Colonic mucosa (tissue), 4 donors: ENCODE data around the gene CLEC2B. TPM values are rescaled to one million over a fixed set of nuclear protein-coding genes. Genes with fewer than 3 reads are reported as not detected.

ENCODE experiments used
- DNase-seq: peaks from one replicate; pipeline ENCODE4 v3.0.0-alpha.2; 2020
- H3K27ac ChIP-seq: fragments of 200-600 bp; one replicate; pipeline ENCODE4 v1.8.0; 2021
- H3K27me3 ChIP-seq: fragments of 200-600 bp; one replicate; pipeline ENCODE4 v1.8.0; 2021
- H3K36me3 ChIP-seq: fragments of 200-600 bp; one replicate; pipeline ENCODE4 v1.8.0; 2021
- H3K4me1 ChIP-seq: fragments of 200-600 bp; one replicate; pipeline ENCODE4 v1.8.0; 2021; ENCODE audit warnings: mild to moderate bottlenecking
- H3K4me3 ChIP-seq: fragments of 200-600 bp; one replicate; pipeline ENCODE4 v1.8.0; 2021
- H3K9ac ChIP-seq, 2 donors: one replicate each; pipeline ENCODE4 v1.7.0; 2013; ENCODE audit warnings: control low read depth in 2 of 2, low read depth in 2 of 2, low read length in 2 of 2
- H3K9me3 ChIP-seq: fragments of 200-600 bp; one replicate; pipeline ENCODE4 v1.8.0; 2021
- intact Hi-C: fragments of 100-400 bp; cut with DNase I; formaldehyde crosslinking; loops from one replicate; pipeline ENCODE4 v1.14.1; 2022
- total RNA-seq, 2 donors: library from RNA; stranded (reverse); fragmentation: NEBNext Ultra II Directional in 1 of 2; extraction: Animal tissue kit (Norgen Biotek cat#: 25700) in 1 of 2; gene quantifications; one replicate each; pipeline ENCODE4 v1.2.1, GENCODE V29; 2021
- TF ChIP-seq, protein P1 (sequence below): fragments of 200-600 bp; IDR thresholded peaks from one replicate; pipeline ENCODE4 v1.8.0; 2022; ENCODE audit warnings: antibody characterized with exemption, mild to moderate bottlenecking
- donor health status: healthy.
- donor health status: DM: no; HTN: no; CAD: no.
- donor health status: DM: no; HTN: no; CAD: no.

The CLEC2B gene
- total RNA-seq, 2 donors from 2014 or later, result 1.7 to 6.7 TPM

DNA sequence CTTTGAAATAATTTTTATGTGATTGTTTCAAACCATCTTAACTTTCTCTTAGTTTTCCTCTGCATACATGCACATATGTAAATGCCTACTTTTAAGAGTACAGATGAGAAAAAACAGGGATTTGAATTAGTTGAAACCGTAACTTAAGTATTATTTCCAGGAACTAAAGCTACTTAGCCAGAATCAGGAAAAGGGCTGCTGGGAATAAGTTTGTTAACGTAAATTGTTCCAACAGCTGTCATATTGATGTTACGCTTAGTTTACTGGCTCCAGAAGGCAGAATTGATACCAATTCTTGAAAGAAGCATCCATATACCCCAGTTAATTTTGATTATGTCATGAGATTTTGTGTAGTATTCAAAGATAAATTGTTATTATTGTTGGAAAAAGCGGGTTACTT lies 59.8 kb downstream of the CLEC2B start:
- H3K27me3 ChIP-seq, result no peaks in the 10 kb centered on the region
- H3K27ac ChIP-seq, result no peak overlapping the region
- no peak overlapping the region for H3K4me3 ChIP-seq
- TF ChIP-seq, protein P1, sequence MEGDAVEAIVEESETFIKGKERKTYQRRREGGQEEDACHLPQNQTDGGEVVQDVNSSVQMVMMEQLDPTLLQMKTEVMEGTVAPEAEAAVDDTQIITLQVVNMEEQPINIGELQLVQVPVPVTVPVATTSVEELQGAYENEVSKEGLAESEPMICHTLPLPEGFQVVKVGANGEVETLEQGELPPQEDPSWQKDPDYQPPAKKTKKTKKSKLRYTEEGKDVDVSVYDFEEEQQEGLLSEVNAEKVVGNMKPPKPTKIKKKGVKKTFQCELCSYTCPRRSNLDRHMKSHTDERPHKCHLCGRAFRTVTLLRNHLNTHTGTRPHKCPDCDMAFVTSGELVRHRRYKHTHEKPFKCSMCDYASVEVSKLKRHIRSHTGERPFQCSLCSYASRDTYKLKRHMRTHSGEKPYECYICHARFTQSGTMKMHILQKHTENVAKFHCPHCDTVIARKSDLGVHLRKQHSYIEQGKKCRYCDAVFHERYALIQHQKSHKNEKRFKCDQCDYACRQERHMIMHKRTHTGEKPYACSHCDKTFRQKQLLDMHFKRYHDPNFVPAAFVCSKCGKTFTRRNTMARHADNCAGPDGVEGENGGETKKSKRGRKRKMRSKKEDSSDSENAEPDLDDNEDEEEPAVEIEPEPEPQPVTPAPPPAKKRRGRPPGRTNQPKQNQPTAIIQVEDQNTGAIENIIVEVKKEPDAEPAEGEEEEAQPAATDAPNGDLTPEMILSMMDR, result no peak
- no peak for DNase-seq
- no peaks in the 10 kb centered on the region for H3K36me3 ChIP-seq
- intact Hi-C loops, result no loop called here
- no peaks in the 10 kb centered on the region for H3K4me1 ChIP-seq
- H3K9ac ChIP-seq, result no peak overlapping the region
- no peaks in the 10 kb centered on the region for H3K9me3 ChIP-seq

DNA sequence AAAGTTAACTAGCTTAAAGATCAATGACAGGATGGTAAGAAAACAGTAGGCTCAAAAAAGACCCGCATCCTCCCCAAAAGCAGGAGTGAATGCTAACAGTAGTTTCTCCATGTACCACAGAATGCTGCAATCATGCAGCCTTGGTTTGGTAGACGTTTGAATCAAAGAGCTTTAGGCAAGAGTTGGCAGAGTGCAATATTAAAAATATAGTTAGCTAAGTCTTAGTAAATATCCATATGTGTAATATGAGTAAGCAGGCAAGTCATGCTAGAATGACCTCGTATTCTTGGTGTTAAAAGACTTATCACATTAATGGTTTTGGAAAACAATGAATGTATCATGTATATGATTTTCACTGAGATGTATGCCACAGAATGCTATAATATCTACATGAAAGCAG lies 60.6 kb downstream of the CLEC2B start:
- no peak overlapping the region for H3K4me3 ChIP-seq
- TF ChIP-seq, protein P1, result no peak
- no peak for DNase-seq
- no peak overlapping the region for H3K9ac ChIP-seq
- no peaks in the 10 kb centered on the region for H3K4me1 ChIP-seq
- no peak overlapping the region for H3K27ac ChIP-seq
- H3K36me3 ChIP-seq, result no peaks in the 10 kb centered on the region
- no peaks in the 10 kb centered on the region for H3K9me3 ChIP-seq
- intact Hi-C loops, result no loop called here
- no peaks in the 10 kb centered on the region for H3K27me3 ChIP-seq

DNA sequence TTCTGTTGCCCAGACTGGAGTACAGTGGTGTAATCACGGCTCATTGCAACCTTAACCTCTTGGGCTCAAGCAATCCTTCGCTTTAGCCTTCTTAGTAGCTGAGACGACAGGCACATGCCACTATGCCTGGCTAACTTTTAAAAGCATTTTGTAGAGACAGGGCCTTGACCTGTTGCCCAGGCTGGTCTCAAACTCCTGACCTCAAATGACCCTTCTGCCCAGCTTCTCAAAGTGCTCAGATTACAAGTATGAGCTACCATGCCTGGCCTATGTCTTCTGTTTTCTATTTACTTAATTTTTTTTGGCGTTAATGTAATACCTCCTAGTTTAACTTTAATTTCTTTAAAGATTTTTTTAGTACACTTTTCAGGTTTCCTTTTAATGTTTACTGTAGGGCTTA lies 62.4 kb downstream of the CLEC2B start:
- Histone ChIP-seq H3K9ac (no peak overlapping the region), H3K36me3 (no peaks in the 10 kb centered on the region), H3K9me3 (no peaks in the 10 kb centered on the region), H3K27me3 (no peaks in the 10 kb centered on the region), H3K4me3 (no peak overlapping the region), H3K27ac (no peak overlapping the region), H3K4me1 (no peaks in the 10 kb centered on the region)
- intact Hi-C loops, result no loop called here
- TF ChIP-seq, protein P1, result no peak
- no peak for DNase-seq

DNA sequence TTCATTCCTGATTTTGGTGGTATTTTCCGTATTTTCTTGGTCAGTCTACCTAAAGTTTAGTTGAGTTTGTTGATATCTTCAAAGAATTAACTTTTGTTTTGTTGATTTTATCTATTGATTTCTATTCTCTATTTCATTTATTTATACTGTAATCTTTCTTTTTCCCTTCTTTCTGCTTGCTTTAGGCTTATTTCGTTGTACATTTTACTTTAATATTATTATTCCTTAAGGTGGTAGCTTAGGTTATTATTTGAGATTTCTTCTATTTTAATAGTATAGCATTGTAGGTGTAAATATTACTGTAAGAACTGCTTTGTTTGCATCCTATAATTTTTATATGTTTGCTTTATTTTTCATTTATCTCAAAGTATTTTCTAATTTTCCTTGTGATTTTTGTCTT lies 63.3 kb downstream of the CLEC2B start:
- no peak overlapping the region for H3K4me3 ChIP-seq
- intact Hi-C loops, result no loop called here
- TF ChIP-seq, protein P1, result no peak
- no peaks in the 10 kb centered on the region for H3K9me3 ChIP-seq
- H3K27ac ChIP-seq, result no peak overlapping the region
- DNase-seq, result no peak
- H3K36me3 ChIP-seq, result no peaks in the 10 kb centered on the region
- H3K9ac ChIP-seq, result no peak overlapping the region
- H3K27me3 ChIP-seq, result no peaks in the 10 kb centered on the region
- no peaks in the 10 kb centered on the region for H3K4me1 ChIP-seq

Other genes starting within 250 kb of the CLEC2B start
- gene CLEC2D, start 199.6 kb downstream of the CLEC2B start, total RNA-seq, result 1 to 10 TPM; 3.3 to 6.8 TPM
- gene CLECL1, start 136.3 kb downstream of the CLEC2B start, total RNA-seq, result under 1 TPM in 1 of 2 donors, not detected in 1; 0.40 TPM
- gene CD69, start 108.5 kb downstream of the CLEC2B start, total RNA-seq, result 1 to 10 TPM; 1.4 to 3.2 TPM
- gene KLRF1, start 41.9 kb downstream of the CLEC2B start, total RNA-seq, result under 1 TPM; 0.40 to 0.61 TPM
- not detected for gene KLRF2, start 12.1 kb upstream of the CLEC2B start, total RNA-seq
- not detected for gene CLEC2A, start 63.0 kb upstream of the CLEC2B start, total RNA-seq
- under 1 TPM; 0.59 to 0.72 TPM for gene CLEC12A, start 102.1 kb upstream of the CLEC2B start, total RNA-seq
- gene CLEC1B, start 129.8 kb upstream of the CLEC2B start, total RNA-seq, result not detected
- not detected for gene CLEC12B, start 141.3 kb upstream of the CLEC2B start, total RNA-seq
- gene CLEC9A, start 161.3 kb upstream of the CLEC2B start, total RNA-seq, result under 1 TPM in 1 of 2 donors, not detected in 1; 0.47 TPM
- gene CLEC1A, start 229.6 kb upstream of the CLEC2B start, total RNA-seq, result 1 to 10 TPM; 1.7 to 1.8 TPM